GM12878 (cell line): Measurements from ENCODE around the gene SLCO1A2.

Source experiments
- ATF7 ChIP-seq: fragments of 450-650 bp; IDR thresholded peaks from 2 replicates; pipeline ENCODE4 v1.6.1; 2016; ENCODE audit warnings: low read depth, mild to moderate bottlenecking
- CHD2 ChIP-seq: IDR thresholded peaks from 2 replicates; pipeline ENCODE4 v1.6.1; 2011; ENCODE audit warnings: low read depth, low read length, improper control_type of control experiment, borderline replicate concordance
- ESRRA ChIP-seq: IDR thresholded peaks from 2 replicates; pipeline ENCODE4 v1.6.1; 2012; ENCODE audit warnings: mild to moderate bottlenecking, low read length, improper control_type of control experiment
- GABPA ChIP-seq: IDR thresholded peaks from 2 replicates; pipeline ENCODE4 v1.6.1; 2014; ENCODE audit warnings: antibody characterized with exemption, low read depth, mild to moderate bottlenecking, inconsistent platforms
- MYB ChIP-seq: fragments of 150-350 bp; IDR thresholded peaks from 2 replicates; pipeline ENCODE4 v1.6.1; 2014; ENCODE audit warnings: mild to moderate bottlenecking, low read depth, low read length, borderline replicate concordance
- MYC ChIP-seq: IDR thresholded peaks from 2 replicates; pipeline ENCODE4 v1.6.1; 2011; ENCODE audit warnings: mild to moderate bottlenecking, low read length, moderate library complexity, inconsistent platforms; ENCODE audit not compliant: insufficient read depth, insufficient replicate concordance, insufficient read length, severe bottlenecking
- POLR2A ChIP-seq: IDR thresholded peaks from 2 replicates; pipeline ENCODE4 v1.6.1; 2011; ENCODE audit warnings: low read depth, mild to moderate bottlenecking, low read length
- RFX5 ChIP-seq: IDR thresholded peaks from 2 replicates; pipeline ENCODE4 v1.6.1; 2011; ENCODE audit warnings: low read depth, low read length, improper control_type of control experiment
- SP1 ChIP-seq: IDR thresholded peaks from one replicate; pipeline ENCODE4 v1.6.1; 2011; ENCODE audit warnings: low read depth, low read length
- ZNF274 ChIP-seq: IDR thresholded peaks from one replicate; pipeline ENCODE4 v1.8.0; 2011; ENCODE audit not compliant: insufficient read length, insufficient read depth
- TF ChIP-seq, protein P1 (sequence below): IDR thresholded peaks from 2 replicates; pipeline ENCODE4 v1.6.1; 2012; ENCODE audit warnings: low read length, inconsistent platforms
- TF ChIP-seq, protein P2 (sequence below): fragments of 450-650 bp; IDR thresholded peaks from 2 replicates; pipeline ENCODE4 v1.6.1; 2018; ENCODE audit warnings: mild to moderate bottlenecking, low read depth, moderate library complexity; ENCODE audit not compliant: partially characterized antibody
- TF ChIP-seq, protein P3 (sequence below), 3 experiments: IDR thresholded peaks in 2 of 3; conservative IDR thresholded peaks in 1 of 3; 2 replicates each; pipeline ENCODE4 v1.5.1; 2011; ENCODE audit warnings: low read depth in 3 of 3, low read length in 3 of 3, mild to moderate bottlenecking in 3 of 3, control low read depth in 2 of 3, moderate library complexity in 2 of 3, inconsistent platforms in 1 of 3, mixed read lengths in 1 of 3; ENCODE audit not compliant: control insufficient read depth in 2 of 3, insufficient read depth in 1 of 3; ENCODE audit errors: extremely low read depth in 1 of 3

DNA sequence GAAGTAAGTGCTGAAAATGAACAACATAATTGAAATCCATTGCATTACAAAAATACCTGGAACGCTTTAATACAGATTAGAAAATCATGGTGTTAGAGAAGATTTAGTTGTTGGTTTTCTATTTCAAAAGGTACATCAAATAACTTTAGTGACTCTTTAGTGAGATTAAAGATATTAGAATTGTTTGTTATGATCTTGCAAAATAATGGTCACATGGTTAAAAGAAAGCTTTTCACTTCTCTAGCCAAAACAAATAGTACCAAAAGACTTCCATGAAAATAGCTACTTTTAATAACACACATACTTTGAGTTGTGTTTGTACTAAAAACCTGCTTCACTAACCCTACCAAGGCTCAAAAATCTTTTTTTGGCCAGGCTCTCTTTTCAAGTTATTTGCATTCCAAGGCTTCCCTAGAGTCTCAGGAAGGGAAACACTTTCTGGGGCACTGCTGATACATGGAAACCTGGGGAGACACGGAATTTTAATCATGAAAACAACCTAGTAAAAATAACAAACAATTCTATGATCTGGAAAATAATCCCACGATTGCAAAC lies at the start of gene SLCO1A2:
- no peak for TF ChIP-seq POLR2A
- TF ChIP-seq MYC, result no peak
- TF ChIP-seq RFX5, result no peak
- no peak for TF ChIP-seq GABPA
- TF ChIP-seq, protein P1, sequence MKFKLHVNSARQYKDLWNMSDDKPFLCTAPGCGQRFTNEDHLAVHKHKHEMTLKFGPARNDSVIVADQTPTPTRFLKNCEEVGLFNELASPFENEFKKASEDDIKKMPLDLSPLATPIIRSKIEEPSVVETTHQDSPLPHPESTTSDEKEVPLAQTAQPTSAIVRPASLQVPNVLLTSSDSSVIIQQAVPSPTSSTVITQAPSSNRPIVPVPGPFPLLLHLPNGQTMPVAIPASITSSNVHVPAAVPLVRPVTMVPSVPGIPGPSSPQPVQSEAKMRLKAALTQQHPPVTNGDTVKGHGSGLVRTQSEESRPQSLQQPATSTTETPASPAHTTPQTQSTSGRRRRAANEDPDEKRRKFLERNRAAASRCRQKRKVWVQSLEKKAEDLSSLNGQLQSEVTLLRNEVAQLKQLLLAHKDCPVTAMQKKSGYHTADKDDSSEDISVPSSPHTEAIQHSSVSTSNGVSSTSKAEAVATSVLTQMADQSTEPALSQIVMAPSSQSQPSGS, result no peak
- TF ChIP-seq SP1, result no peak
- TF ChIP-seq ZNF274, result no peak
- TF ChIP-seq, protein P2, sequence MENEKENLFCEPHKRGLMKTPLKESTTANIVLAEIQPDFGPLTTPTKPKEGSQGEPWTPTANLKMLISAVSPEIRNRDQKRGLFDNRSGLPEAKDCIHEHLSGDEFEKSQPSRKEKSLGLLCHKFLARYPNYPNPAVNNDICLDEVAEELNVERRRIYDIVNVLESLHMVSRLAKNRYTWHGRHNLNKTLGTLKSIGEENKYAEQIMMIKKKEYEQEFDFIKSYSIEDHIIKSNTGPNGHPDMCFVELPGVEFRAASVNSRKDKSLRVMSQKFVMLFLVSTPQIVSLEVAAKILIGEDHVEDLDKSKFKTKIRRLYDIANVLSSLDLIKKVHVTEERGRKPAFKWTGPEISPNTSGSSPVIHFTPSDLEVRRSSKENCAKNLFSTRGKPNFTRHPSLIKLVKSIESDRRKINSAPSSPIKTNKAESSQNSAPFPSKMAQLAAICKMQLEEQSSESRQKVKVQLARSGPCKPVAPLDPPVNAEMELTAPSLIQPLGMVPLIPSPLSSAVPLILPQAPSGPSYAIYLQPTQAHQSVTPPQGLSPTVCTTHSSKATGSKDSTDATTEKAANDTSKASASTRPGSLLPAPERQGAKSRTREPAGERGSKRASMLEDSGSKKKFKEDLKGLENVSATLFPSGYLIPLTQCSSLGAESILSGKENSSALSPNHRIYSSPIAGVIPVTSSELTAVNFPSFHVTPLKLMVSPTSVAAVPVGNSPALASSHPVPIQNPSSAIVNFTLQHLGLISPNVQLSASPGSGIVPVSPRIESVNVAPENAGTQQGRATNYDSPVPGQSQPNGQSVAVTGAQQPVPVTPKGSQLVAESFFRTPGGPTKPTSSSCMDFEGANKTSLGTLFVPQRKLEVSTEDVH, result no peak
- TF ChIP-seq ATF7, result no peak
- no peak for TF ChIP-seq MYB
- TF ChIP-seq ESRRA, result no peak
- TF ChIP-seq, protein P3, sequence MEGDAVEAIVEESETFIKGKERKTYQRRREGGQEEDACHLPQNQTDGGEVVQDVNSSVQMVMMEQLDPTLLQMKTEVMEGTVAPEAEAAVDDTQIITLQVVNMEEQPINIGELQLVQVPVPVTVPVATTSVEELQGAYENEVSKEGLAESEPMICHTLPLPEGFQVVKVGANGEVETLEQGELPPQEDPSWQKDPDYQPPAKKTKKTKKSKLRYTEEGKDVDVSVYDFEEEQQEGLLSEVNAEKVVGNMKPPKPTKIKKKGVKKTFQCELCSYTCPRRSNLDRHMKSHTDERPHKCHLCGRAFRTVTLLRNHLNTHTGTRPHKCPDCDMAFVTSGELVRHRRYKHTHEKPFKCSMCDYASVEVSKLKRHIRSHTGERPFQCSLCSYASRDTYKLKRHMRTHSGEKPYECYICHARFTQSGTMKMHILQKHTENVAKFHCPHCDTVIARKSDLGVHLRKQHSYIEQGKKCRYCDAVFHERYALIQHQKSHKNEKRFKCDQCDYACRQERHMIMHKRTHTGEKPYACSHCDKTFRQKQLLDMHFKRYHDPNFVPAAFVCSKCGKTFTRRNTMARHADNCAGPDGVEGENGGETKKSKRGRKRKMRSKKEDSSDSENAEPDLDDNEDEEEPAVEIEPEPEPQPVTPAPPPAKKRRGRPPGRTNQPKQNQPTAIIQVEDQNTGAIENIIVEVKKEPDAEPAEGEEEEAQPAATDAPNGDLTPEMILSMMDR (IDR thresholded peaks at IDR 0.05 in 2 of 3, conservative IDR thresholded peaks at IDR 0.05 in 1 of 3; ENCODE audit: control insufficient read depth in 2 of 3, extremely low read depth in 1 of 3, insufficient read depth in 1 of 3, low read depth in 3 of 3, low read length in 3 of 3), result no peak
- TF ChIP-seq CHD2, result no peak
